Neural cell (in vitro differentiated cells): ENCODE measurements around the gene SMIM14. TPM values are rescaled to one million over a fixed set of nuclear protein-coding genes. Genes with fewer than 3 reads are reported as not detected.

Experiments
- H2AFZ ChIP-seq: fragments of 200-600, 300-800 bp; sonication (generic), shearing (Covaris generic); 2 replicates; pipeline ENCODE4 v1.6.0; 2014; ENCODE audit warnings: low read depth, mild to moderate bottlenecking, antibody characterized with exemption, low read length, moderate library complexity
- H3F3A ChIP-seq: fragments of 200-600 bp; shearing (Covaris generic); 2 replicates; pipeline ENCODE4 v1.6.1; 2016; ENCODE audit warnings: mild to moderate bottlenecking, moderate library complexity, mixed read lengths, antibody characterized with exemption, low read length; ENCODE audit not compliant: insufficient read depth, poor library complexity, severe bottlenecking
- H3K27ac ChIP-seq: fragments of 200-600, 300-800 bp; sonication (generic), shearing (Covaris generic); 2 replicates; pipeline ENCODE4 v1.5.1; 2014; ENCODE audit warnings: mild to moderate bottlenecking, low read length, moderate library complexity
- H3K27me3 ChIP-seq: fragments of 300-800, 200-600 bp; sonication (generic), shearing (Covaris generic); 2 replicates; pipeline ENCODE4 v1.6.0; 2014; ENCODE audit warnings: mild to moderate bottlenecking, low read depth, low read length, moderate library complexity; ENCODE audit not compliant: insufficient read depth
- H3K36me3 ChIP-seq: fragments of 300-800, 200-600 bp; sonication (generic), shearing (Covaris generic); 2 replicates; pipeline ENCODE4 v1.5.1; 2014; ENCODE audit warnings: mild to moderate bottlenecking, antibody characterized with exemption, low read length, moderate library complexity; ENCODE audit not compliant: insufficient read depth
- H3K4me2 ChIP-seq: fragments of 300-800, 200-600 bp; sonication (generic), shearing (Covaris generic); 2 replicates; pipeline ENCODE4 v1.6.0; 2014; ENCODE audit warnings: mild to moderate bottlenecking, low read length
- H3K4me3 ChIP-seq: fragments of 300-800, 200-600 bp; sonication (generic), shearing (Covaris generic); 2 replicates; pipeline ENCODE4 v1.5.1; 2014; ENCODE audit warnings: mild to moderate bottlenecking, low read length, moderate library complexity
- H3K79me2 ChIP-seq: fragments of 200-600 bp; shearing (Covaris generic); replicated peaks from 2 replicates; pipeline ENCODE4 v1.6.0; 2014; ENCODE audit warnings: mild to moderate bottlenecking, low read length, moderate library complexity; ENCODE audit not compliant: insufficient read depth
- H3K9ac ChIP-seq: fragments of 300-800, 200-600 bp; sonication (generic), shearing (Covaris generic); 2 replicates; pipeline ENCODE4 v1.6.1; 2016; ENCODE audit warnings: mild to moderate bottlenecking, low read length, mixed read lengths
- H3K9me2 ChIP-seq: fragments of 200-600 bp; shearing (Covaris generic); 2 replicates; pipeline ENCODE4 v1.6.1; 2016; ENCODE audit warnings: mild to moderate bottlenecking, low read length, mixed read lengths; ENCODE audit not compliant: insufficient read depth
- H3K9me3 ChIP-seq: fragments of 200-600, 300-800 bp; sonication (generic), shearing (Covaris generic); 2 replicates; pipeline ENCODE4 v1.6.1; 2016; ENCODE audit warnings: mild to moderate bottlenecking, mixed run types, low read length, moderate library complexity, mixed read lengths
- H4K20me1 ChIP-seq: fragments of 200-600 bp; shearing (Covaris generic); 2 replicates; pipeline ENCODE4 v1.6.1; 2016; ENCODE audit warnings: mild to moderate bottlenecking, mixed run types; ENCODE audit not compliant: insufficient read depth
- CTCF ChIP-seq: fragments of 450-650 bp; IDR thresholded peaks from 2 replicates; pipeline ENCODE4 v1.5.1; 2014; ENCODE audit warnings: antibody characterized with exemption, mild to moderate bottlenecking, moderate library complexity; ENCODE audit not compliant: poor library complexity, severe bottlenecking
- EP300 ChIP-seq: fragments of 450-650 bp; conservative IDR thresholded peaks from 2 replicates; pipeline ENCODE4 v1.6.1; 2014; ENCODE audit warnings: antibody characterized with exemption, mild to moderate bottlenecking, moderate library complexity; ENCODE audit not compliant: poor library complexity, severe bottlenecking
- EZH2 ChIP-seq: fragments of 200-600, 300-800 bp; shearing (Covaris generic), sonication (generic); IDR thresholded peaks from 2 replicates; pipeline ENCODE4 v1.6.1; 2014; ENCODE audit warnings: antibody characterized with exemption, low read length, borderline replicate concordance, mild to moderate bottlenecking; ENCODE audit not compliant: insufficient read depth, poor library complexity, severe bottlenecking
- MXI1 ChIP-seq: fragments of 450-650 bp; conservative IDR thresholded peaks from 2 replicates; pipeline ENCODE4 v1.6.1; 2014; ENCODE audit warnings: antibody characterized with exemption, mild to moderate bottlenecking; ENCODE audit not compliant: poor library complexity, severe bottlenecking
- POLR2AphosphoS5 ChIP-seq: IDR thresholded peaks from 2 replicates; pipeline ENCODE4 v1.6.1; 2012
- RAD21 ChIP-seq: fragments of 450-650 bp; conservative IDR thresholded peaks from 2 replicates; pipeline ENCODE4 v1.6.1; 2014; ENCODE audit warnings: antibody characterized with exemption, mild to moderate bottlenecking, moderate library complexity
- REST ChIP-seq: IDR thresholded peaks from 2 replicates; pipeline ENCODE4 v1.6.1; 2012; ENCODE audit warnings: borderline replicate concordance
- SMC3 ChIP-seq: fragments of 450-650 bp; conservative IDR thresholded peaks from 2 replicates; pipeline ENCODE4 v1.6.1; 2014; ENCODE audit warnings: antibody characterized with exemption, mild to moderate bottlenecking, moderate library complexity; ENCODE audit not compliant: poor library complexity
- TAF1 ChIP-seq: IDR thresholded peaks from 2 replicates; pipeline ENCODE4 v1.6.1; 2012; ENCODE audit warnings: low read depth
- polyA plus RNA-seq: library from polyadenylated mRNA; depleted of rRNA; stranded (reverse); fragments of >200 nt; gene quantifications from 2 replicates; pipeline ENCODE4 v1.2.3, GENCODE V29; 2014

The SMIM14 gene
- polyA plus RNA-seq, 1 donor from 2014 or later: 55.6 TPM

- no peaks in the 10 kb centered on the region for H3K79me2 ChIP-seq
- no peak overlapping the region for H3K9ac ChIP-seq
- H3K9me2 ChIP-seq: no peaks in the 10 kb centered on the region
- H4K20me1 ChIP-seq: no peaks in the 10 kb centered on the region
- TF ChIP-seq EZH2: no peak
- no peak for TF ChIP-seq REST
- no peak for TF ChIP-seq EP300
- no peak for TF ChIP-seq SMC3
- no peak for TF ChIP-seq POLR2AphosphoS5
- no peak overlapping the region for H2AFZ ChIP-seq
- no peaks in the 10 kb centered on the region for H3K9me3 ChIP-seq
- H3F3A ChIP-seq: no peaks in the 10 kb centered on the region
- H3K36me3 ChIP-seq: no peaks in the 10 kb centered on the region
- no peak overlapping the region for H3K4me3 ChIP-seq
- H3K27me3 ChIP-seq: no peaks in the 10 kb centered on the region
- H3K4me2 ChIP-seq: no peak overlapping the region
- no peak overlapping the region for H3K27ac ChIP-seq
Measured at GRCh38 chr4:39609454-39609931, 29.2 kb downstream of the SMIM14 start.

- Histone ChIP-seq H3K36me3 (no peaks in the 10 kb centered on the region), H3K9ac (no peak overlapping the region), H3K27ac (no peak overlapping the region), H4K20me1 (no peaks in the 10 kb centered on the region), H3K79me2 (no peaks in the 10 kb centered on the region), H3K27me3 (no peaks in the 10 kb centered on the region), H3K4me2 (no peak overlapping the region), H3F3A (no peaks in the 10 kb centered on the region), H3K9me3 (no peaks in the 10 kb centered on the region), H3K4me3 (no peak overlapping the region), H2AFZ (no peak overlapping the region), H3K9me2 (no peaks in the 10 kb centered on the region)
- no peak for TF ChIP-seq TAF1
- no peak for TF ChIP-seq SMC3
- TF ChIP-seq EP300: no peak
Measured at GRCh38 chr4:39608451-39608850, 30.2 kb downstream of the SMIM14 start.

- no peaks in the 10 kb centered on the region for H3K79me2 ChIP-seq
- H3K4me3 ChIP-seq: no peak overlapping the region
- H3F3A ChIP-seq: no peaks in the 10 kb centered on the region
- no peaks in the 10 kb centered on the region for H3K9me2 ChIP-seq
- no peak for TF ChIP-seq EP300
- no peak for TF ChIP-seq SMC3
- no peak for TF ChIP-seq POLR2AphosphoS5
- TF ChIP-seq EZH2: no peak
- no peak for TF ChIP-seq MXI1
- no peak for TF ChIP-seq CTCF
- no peak for TF ChIP-seq RAD21
- no peak for TF ChIP-seq REST
- TF ChIP-seq TAF1: no peak
- no peak overlapping the region for H3K4me2 ChIP-seq
- no peak overlapping the region for H2AFZ ChIP-seq
- H3K36me3 ChIP-seq: no peaks in the 10 kb centered on the region
- no peak overlapping the region for H3K9ac ChIP-seq
- H3K27me3 ChIP-seq: no peaks in the 10 kb centered on the region
- no peaks in the 10 kb centered on the region for H4K20me1 ChIP-seq
- no peaks in the 10 kb centered on the region for H3K9me3 ChIP-seq
- no peak overlapping the region for H3K27ac ChIP-seq
Measured at GRCh38 chr4:39606747-39607146, 31.9 kb downstream of the SMIM14 start.
